GM18951 (cell line): ENCODE data around the gene ELK3.

Experiments used
- POLR2A ChIP-seq: IDR thresholded peaks from 4 replicates; pipeline ENCODE4 v1.6.1; 2011; ENCODE audit warnings: mild to moderate bottlenecking; ENCODE audit not compliant: insufficient read length, insufficient read depth; ENCODE audit errors: extremely low read depth
- in situ Hi-C: fragments of 300-500 bp; cut with MboI; formaldehyde crosslinking; loops from one replicate; pipeline ENCODE4 v1.12.0; 2022; ENCODE audit warnings: low sequenced_read_pairs, mixed read lengths, inconsistent platforms; ENCODE audit not compliant: unreplicated experiment

The ELK3 gene

GRCh38 chr12:96170762-96171161 lies 23.4 kb upstream of the ELK3 start:
- in situ Hi-C loops, result no loop called here

GRCh38 chr12:96171905-96172304 lies 22.3 kb upstream of the ELK3 start:
- in situ Hi-C loops, result no loop called here
- TF ChIP-seq POLR2A, result no peak

More at GRCh38 chr12:96170762-96171161, 23.4 kb upstream of the ELK3 start:
- no peak for TF ChIP-seq POLR2A

GRCh38 chr12:96172981-96173380 lies 21.2 kb upstream of the ELK3 start:
- TF ChIP-seq POLR2A, result no peak
- in situ Hi-C loops, result no loop called here

- in situ Hi-C loops, result no loop called here
Observed at GRCh38 chr12:96176575-96176974, 17.6 kb upstream of the ELK3 start.

GRCh38 chr12:96177013-96177412 lies 17.2 kb upstream of the ELK3 start:
- in situ Hi-C loops, result no loop called here
- no peak for TF ChIP-seq POLR2A

More at GRCh38 chr12:96176575-96176974, 17.6 kb upstream of the ELK3 start:
- TF ChIP-seq POLR2A, result no peak

GRCh38 chr12:96183734-96184370 lies 10.3 kb upstream of the ELK3 start:
- in situ Hi-C loops, result no loop called here
- no peak for TF ChIP-seq POLR2A

GRCh38 chr12:96185914-96186313 lies 8.3 kb upstream of the ELK3 start:
- TF ChIP-seq POLR2A, result no peak
- in situ Hi-C loops, result no loop called here

- TF ChIP-seq POLR2A, result no peak
- in situ Hi-C loops, result no loop called here
Observed at GRCh38 chr12:96186607-96187301, 7.4 kb upstream of the ELK3 start.

GRCh38 chr12:96187956-96188355 lies 6.2 kb upstream of the ELK3 start:
- in situ Hi-C loops, result no loop called here
- no peak for TF ChIP-seq POLR2A

GRCh38 chr12:96189781-96190180 lies 4.4 kb upstream of the ELK3 start:
- TF ChIP-seq POLR2A, result no peak
- in situ Hi-C loops, result no loop called here

- in situ Hi-C loops, result no loop called here
- no peak for TF ChIP-seq POLR2A
Observed at GRCh38 chr12:96190413-96191108, 3.6 kb upstream of the ELK3 start.

GRCh38 chr12:96192926-96193573 lies 1.1 kb upstream of the ELK3 start:
- in situ Hi-C loops, result no loop called here
- TF ChIP-seq POLR2A, result no peak

GRCh38 chr12:96194576-96194889 lies 358 bp downstream of the ELK3 start:
- no peak for TF ChIP-seq POLR2A
- in situ Hi-C loops, result no loop called here

GRCh38 chr12:96194971-96195844 lies 1.0 kb downstream of the ELK3 start:
- no peak for TF ChIP-seq POLR2A
- in situ Hi-C loops, result no loop called here
